Hepatocyte (in vitro differentiated cells): ENCODE data around the gene CRNN. TPM values are rescaled to one million over a fixed set of nuclear protein-coding genes. Genes with fewer than 3 reads are reported as not detected.

Experiments used
- DNase-seq: peaks from one replicate; pipeline ENCODE4 v3.0.0-alpha.2; 2016; ENCODE audit warnings: low spot score
- H2AFZ ChIP-seq: fragments of 200-600 bp; sonication (generic); 2 replicates; pipeline ENCODE4 v1.6.0; 2016; ENCODE audit warnings: antibody characterized with exemption, mild to moderate bottlenecking
- H3K27ac ChIP-seq: fragments of 200-600 bp; sonication (generic); 2 replicates; pipeline ENCODE4 v1.5.1; 2016; ENCODE audit warnings: mild to moderate bottlenecking
- H3K27me3 ChIP-seq: fragments of 200-600 bp; sonication (generic); 2 replicates; pipeline ENCODE4 v1.6.1; 2016
- H3K36me3 ChIP-seq: fragments of 200-600 bp; sonication (generic); replicated peaks from 2 replicates; pipeline ENCODE4 v1.5.1; 2016; ENCODE audit warnings: low read depth; ENCODE audit not compliant: insufficient read depth
- H3K4me1 ChIP-seq: fragments of 200-600 bp; sonication (generic); 2 replicates; pipeline ENCODE4 v1.5.1; 2016; ENCODE audit warnings: mild to moderate bottlenecking, moderate library complexity; ENCODE audit not compliant: insufficient read depth
- H3K4me2 ChIP-seq: fragments of 200-600 bp; sonication (generic); 2 replicates; pipeline ENCODE4 v1.6.0; 2016
- H3K4me3 ChIP-seq: fragments of 200-600 bp; sonication (generic); 2 replicates; pipeline ENCODE4 v1.5.1; 2016; ENCODE audit warnings: mild to moderate bottlenecking
- H3K79me2 ChIP-seq: fragments of 200-600 bp; sonication (generic); 2 replicates; pipeline ENCODE4 v1.6.0; 2017; ENCODE audit warnings: mild to moderate bottlenecking
- H3K9me2 ChIP-seq: fragments of 200-600 bp; sonication (generic); replicated peaks from 2 replicates; pipeline ENCODE4 v1.6.0; 2017; ENCODE audit warnings: mild to moderate bottlenecking; ENCODE audit not compliant: insufficient read depth
- H3K9me3 ChIP-seq: fragments of 200-600 bp; sonication (generic); 2 replicates; pipeline ENCODE4 v1.5.1; 2016; ENCODE audit warnings: low read depth, mild to moderate bottlenecking
- H4K20me1 ChIP-seq: fragments of 200-600 bp; sonication (generic); 2 replicates; pipeline ENCODE4 v1.6.0; 2016; ENCODE audit warnings: mild to moderate bottlenecking; ENCODE audit not compliant: insufficient read depth, poor library complexity, severe bottlenecking
- CTCF ChIP-seq: fragments of 200-600 bp; sonication (generic); IDR thresholded peaks from 2 replicates; pipeline ENCODE4 v1.5.1; 2016; ENCODE audit warnings: antibody characterized with exemption, mild to moderate bottlenecking; ENCODE audit not compliant: poor library complexity
- EZH2 ChIP-seq: fragments of 200-600 bp; sonication (generic); IDR thresholded peaks from 2 replicates; pipeline ENCODE4 v1.6.1; 2016; ENCODE audit warnings: antibody characterized with exemption, mild to moderate bottlenecking, borderline replicate concordance
- EZH2phosphoT487 ChIP-seq: fragments of 200-600 bp; sonication (generic); IDR thresholded peaks from one replicate; pipeline ENCODE4 v1.6.1; 2018; ENCODE audit warnings: antibody characterized with exemption, mild to moderate bottlenecking, low read depth, moderate library complexity; ENCODE audit not compliant: unreplicated experiment, severe bottlenecking
- WGBS: methylation state at CpG from one replicate; pipeline ENCODE4 v1.1.6; 2016; ENCODE audit warnings: low lambda C conversion rate; ENCODE audit errors: missing lambda C conversion rate; 5-methylcytosine and 5-hydroxymethylcytosine counted together
- polyA plus RNA-seq: library from polyadenylated mRNA; unstranded; fragments of >200 nt; fragmentation: Nextera tagmentation; extraction: Ambion mirVana; gene quantifications from 2 replicates; pipeline ENCODE4 v1.2.1, GENCODE V29; 2016
- total RNA-seq: library from RNA; depleted of rRNA; stranded (reverse); fragments of >200 nt; gene quantifications from 2 replicates; pipeline ENCODE4 v1.2.3, GENCODE V29; 2014

CRNN gene
- total and polyA plus RNA-seq, 2 experiments from 2014 or later = not detected

- DNase-seq = no peak
Observed at GRCh38 chr1:152436593-152437496, 22.8 kb upstream of the CRNN start.

GRCh38 chr1:152427458-152427857, 13.4 kb upstream of the CRNN start:
- Histone ChIP-seq H3K4me3 (no peak overlapping the region), H3K9me2 (no peaks in the 10 kb centered on the region), H2AFZ (no peak overlapping the region), H3K79me2 (no peaks in the 10 kb centered on the region), H3K4me1 (no peaks in the 10 kb centered on the region), H3K27ac (no peak overlapping the region), H3K9me3 (no peaks in the 10 kb centered on the region), H3K4me2 (no peak overlapping the region), H3K36me3 (no peaks in the 10 kb centered on the region), H4K20me1 (no peaks in the 10 kb centered on the region), H3K27me3 (no peaks in the 10 kb centered on the region)
- TF ChIP-seq EZH2phosphoT487 (no peak), EZH2 (no peak), CTCF (no peak)
- no peak for DNase-seq
- 34% methylated on average over 3 of the region's 3 CpGs for WGBS

More at GRCh38 chr1:152436593-152437496, 22.8 kb upstream of the CRNN start:
- no peak overlapping the region for H3K4me3 ChIP-seq
- H3K4me2 ChIP-seq = no peak overlapping the region
- TF ChIP-seq CTCF (no peak), EZH2phosphoT487 (no peak), EZH2 (no peak)
- H3K9me2 ChIP-seq = no peaks in the 10 kb centered on the region
- no peaks in the 10 kb centered on the region for H3K27me3 ChIP-seq
- no peaks in the 10 kb centered on the region for H3K9me3 ChIP-seq
- 38% methylated on average over 2 of the region's 2 CpGs for WGBS
- no peaks in the 10 kb centered on the region for H3K79me2 ChIP-seq
- no peaks in the 10 kb centered on the region for H3K36me3 ChIP-seq
- no peaks in the 10 kb centered on the region for H3K4me1 ChIP-seq
- no peak overlapping the region for H2AFZ ChIP-seq
- no peak overlapping the region for H3K27ac ChIP-seq
- H4K20me1 ChIP-seq = no peaks in the 10 kb centered on the region

GRCh38 chr1:152426731-152427130, 12.7 kb upstream of the CRNN start:
- H3K79me2 ChIP-seq = no peaks in the 10 kb centered on the region
- H2AFZ ChIP-seq = no peak overlapping the region
- no peaks in the 10 kb centered on the region for H3K27me3 ChIP-seq
- H3K27ac ChIP-seq = no peak overlapping the region
- no peaks in the 10 kb centered on the region for H3K9me3 ChIP-seq
- no peaks in the 10 kb centered on the region for H3K4me1 ChIP-seq
- no peaks in the 10 kb centered on the region for H3K36me3 ChIP-seq
- H3K4me2 ChIP-seq = no peak overlapping the region
- H4K20me1 ChIP-seq = no peaks in the 10 kb centered on the region
- H3K4me3 ChIP-seq = no peak overlapping the region
- DNase-seq = no peak
- TF ChIP-seq EZH2 (no peak), EZH2phosphoT487 (no peak), CTCF (no peak)
- no peaks in the 10 kb centered on the region for H3K9me2 ChIP-seq
